Hindlimb muscle (tissue), 1 donor: Measurements from ENCODE around the gene IL5RA. TPM values are rescaled to one million over a fixed set of nuclear protein-coding genes. Genes with fewer than 3 reads are reported as not detected.

Experiments used
- DNase-seq: peaks from one replicate; pipeline ENCODE4 v3.0.0-alpha.2; 2013
- polyA plus RNA-seq: library from polyadenylated mRNA; unstranded; fragments of 120-200 nt; gene quantifications from one replicate; pipeline ENCODE4 v1.2.1, GENCODE V29; 2013; ENCODE audit not compliant: insufficient read length

Gene IL5RA
- polyA plus RNA-seq, 1 donor = not detected

DNA sequence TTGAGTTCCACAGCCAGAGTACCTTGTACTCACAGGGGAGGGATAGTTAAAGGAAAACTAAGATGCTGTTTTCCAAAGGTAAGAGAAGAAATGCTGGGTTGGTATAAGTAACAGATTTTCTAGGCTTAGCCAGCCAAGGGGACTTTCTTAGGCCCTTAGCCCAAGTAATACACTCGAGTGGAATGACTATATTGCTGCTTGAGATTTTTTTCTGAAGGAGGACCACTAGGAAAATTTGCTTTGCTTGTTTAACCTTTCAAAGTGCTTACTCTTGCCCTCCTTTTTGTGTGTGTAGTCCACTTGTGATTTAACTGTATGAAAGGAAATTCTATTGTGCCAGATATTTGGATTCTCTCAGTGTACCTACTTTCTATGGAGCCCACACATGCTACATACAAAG is 50.5 kb downstream of the IL5RA start:
- DNase-seq = no peak

- DNase-seq = no peak
Observed at GRCh38 chr3:3053974-3054373, 56.2 kb downstream of the IL5RA start.

DNA sequence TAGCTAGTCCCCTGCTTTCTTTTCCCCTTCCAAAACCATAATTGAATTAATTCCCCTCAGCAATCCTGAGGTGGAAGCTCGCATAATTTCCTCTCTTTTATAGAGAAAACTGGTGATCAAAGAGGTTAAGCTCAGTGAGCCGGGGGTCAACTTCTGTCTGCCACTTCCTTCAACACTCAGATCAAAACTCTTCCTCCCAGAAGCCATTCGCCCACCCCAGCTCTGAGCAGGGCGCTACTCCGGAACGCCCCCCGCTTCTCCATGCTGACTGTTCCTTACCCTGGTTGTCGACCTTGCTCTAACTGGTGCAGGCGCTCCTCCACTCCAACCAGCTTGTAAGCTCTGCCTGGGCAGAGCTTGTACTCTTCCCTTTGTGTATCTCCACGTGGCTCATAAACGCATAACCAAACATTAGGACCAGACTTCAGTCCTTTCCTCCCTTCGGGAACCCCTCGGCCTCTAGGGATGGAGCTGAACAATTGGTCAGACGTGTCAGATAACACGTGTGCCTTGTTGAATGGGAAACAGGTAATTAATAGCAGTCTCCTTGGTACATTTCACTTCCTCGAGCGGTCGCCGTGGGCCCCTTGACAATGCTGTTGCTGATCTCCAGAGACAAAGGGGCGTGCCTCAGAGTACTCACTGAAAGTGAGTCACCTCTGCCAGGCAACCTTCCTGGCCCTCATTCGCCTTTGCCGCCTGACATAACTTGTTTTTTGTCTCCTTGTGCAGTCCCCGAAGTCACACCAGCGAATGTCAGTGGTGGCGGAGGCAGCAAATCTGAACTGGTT is 71.8 kb downstream of the IL5RA start:
- DNase-seq = no peak

- no peak for DNase-seq
Observed at GRCh38 chr3:3037156-3037555, 73.0 kb downstream of the IL5RA start.

DNA sequence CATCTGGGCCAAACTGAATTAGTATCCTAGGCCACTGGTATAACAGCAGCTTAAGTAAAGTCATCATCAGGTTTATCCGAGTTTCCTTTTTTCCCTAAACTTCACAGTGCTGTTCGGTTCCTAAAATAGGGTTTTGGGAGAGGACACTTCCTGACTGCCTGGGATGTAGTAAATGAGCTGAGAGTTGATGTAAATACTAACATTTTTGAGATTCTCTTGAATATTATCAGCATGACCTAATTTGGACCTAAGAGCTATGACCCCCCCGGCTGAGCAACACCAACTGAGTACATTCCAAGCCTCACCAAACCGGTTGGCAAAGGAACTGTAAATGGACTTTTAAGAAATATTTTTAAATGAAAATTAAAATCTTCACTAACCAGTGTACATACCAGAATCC is 78.8 kb downstream of the IL5RA start:
- no peak for DNase-seq

DNA sequence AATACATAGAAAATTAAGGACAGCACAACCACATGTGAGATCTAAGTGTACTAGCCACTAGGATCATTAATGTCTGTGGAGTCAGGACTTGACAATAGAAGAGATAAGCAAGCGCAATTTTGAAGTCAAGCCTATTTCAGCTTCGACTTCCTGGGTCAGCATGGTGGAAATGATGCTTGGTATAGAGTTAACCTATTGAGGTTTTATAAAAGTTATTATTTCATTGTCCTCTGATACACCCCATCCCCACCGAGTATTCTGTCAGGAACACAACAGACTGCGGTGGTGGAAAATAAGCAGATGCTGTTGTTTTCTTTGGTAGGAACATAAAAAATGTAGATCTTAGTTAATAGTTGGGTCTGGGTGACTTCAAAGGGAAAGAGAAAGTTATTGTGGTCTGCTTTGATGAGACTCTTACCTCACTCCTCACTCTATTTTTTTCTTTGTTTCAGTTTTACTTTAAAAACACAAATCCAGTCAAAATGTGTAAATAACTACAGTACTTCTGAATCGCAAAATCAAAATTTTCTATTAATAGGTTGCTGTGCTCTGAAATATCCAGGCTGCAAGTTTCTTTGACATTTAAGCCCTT is 82.1 kb downstream of the IL5RA start:
- no peak for DNase-seq

GRCh38 chr3:3023111-3023745 is 86.9 kb downstream of the IL5RA start:
- DNase-seq = no peak

DNA sequence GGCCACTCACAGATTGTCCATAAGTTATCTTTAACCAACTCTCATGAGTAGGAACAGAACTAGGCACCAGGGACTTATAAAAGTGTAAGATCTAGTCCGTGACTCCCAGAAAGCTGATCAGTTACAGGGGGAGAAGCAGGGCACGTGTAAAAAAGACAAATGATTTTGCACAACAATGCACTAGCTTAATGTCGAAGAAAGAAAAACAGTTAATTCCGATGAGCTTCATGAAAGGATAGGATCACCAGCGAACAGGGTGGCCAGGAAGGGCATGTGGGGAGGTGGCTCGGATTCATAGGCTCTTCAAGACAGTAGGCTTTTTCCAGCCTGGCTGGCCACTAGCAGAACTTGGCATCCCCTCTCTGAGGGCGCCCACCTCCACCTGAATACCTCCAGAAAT is 90.0 kb downstream of the IL5RA start:
- DNase-seq = no peak

Other genes starting within 250 kb of the IL5RA start
- gene TRNT1, start 16.6 kb upstream of the IL5RA start, polyA plus RNA-seq = 15.9 TPM
- gene CRBN, start 69.3 kb upstream of the IL5RA start, polyA plus RNA-seq = 35.2 TPM